Colonic mucosa (tissue), 4 donors: ENCODE data around the gene NCAPG2. TPM values are rescaled to one million over a fixed set of nuclear protein-coding genes. Genes with fewer than 3 reads are reported as not detected.

Experiments
- DNase-seq: peaks from one replicate; pipeline ENCODE4 v3.0.0-alpha.2; 2020
- H3K27ac ChIP-seq: fragments of 200-600 bp; one replicate; pipeline ENCODE4 v1.8.0; 2021
- H3K27me3 ChIP-seq: fragments of 200-600 bp; one replicate; pipeline ENCODE4 v1.8.0; 2021
- H3K36me3 ChIP-seq: fragments of 200-600 bp; one replicate; pipeline ENCODE4 v1.8.0; 2021
- H3K4me1 ChIP-seq: fragments of 200-600 bp; one replicate; pipeline ENCODE4 v1.8.0; 2021; ENCODE audit warnings: mild to moderate bottlenecking
- H3K4me3 ChIP-seq: fragments of 200-600 bp; one replicate; pipeline ENCODE4 v1.8.0; 2021
- H3K9ac ChIP-seq, 2 donors: one replicate each; pipeline ENCODE4 v1.7.0; 2013; ENCODE audit warnings: control low read depth in 2 of 2, low read depth in 2 of 2, low read length in 2 of 2
- H3K9me3 ChIP-seq: fragments of 200-600 bp; one replicate; pipeline ENCODE4 v1.8.0; 2021
- intact Hi-C: fragments of 100-400 bp; cut with DNase I; formaldehyde crosslinking; loops from one replicate; pipeline ENCODE4 v1.14.1; 2022
- total RNA-seq, 2 donors: library from RNA; stranded (reverse); fragmentation: NEBNext Ultra II Directional in 1 of 2; extraction: Animal tissue kit (Norgen Biotek cat#: 25700) in 1 of 2; gene quantifications; one replicate each; pipeline ENCODE4 v1.2.1, GENCODE V29; 2021
- TF ChIP-seq, protein P1 (sequence below): fragments of 200-600 bp; IDR thresholded peaks from one replicate; pipeline ENCODE4 v1.8.0; 2022; ENCODE audit warnings: antibody characterized with exemption, mild to moderate bottlenecking
- donor health status: healthy.
- donor health status: DM: no; HTN: no; CAD: no.
- donor health status: DM: no; HTN: no; CAD: no.

The NCAPG2 gene
- total RNA-seq, 2 donors from 2014 or later = 15.0 to 48.4 TPM

- Histone ChIP-seq H3K27me3 (no peaks in the 10 kb centered on the region), H3K9ac (no peak overlapping the region), H3K27ac (no peak overlapping the region), H3K36me3 (no peaks in the 10 kb centered on the region), H3K9me3 (no peaks in the 10 kb centered on the region), H3K4me1 (no peaks in the 10 kb centered on the region), H3K4me3 (no peak overlapping the region)
- no peak for DNase-seq
- intact Hi-C loops = no loop called here
- TF ChIP-seq, protein P1, sequence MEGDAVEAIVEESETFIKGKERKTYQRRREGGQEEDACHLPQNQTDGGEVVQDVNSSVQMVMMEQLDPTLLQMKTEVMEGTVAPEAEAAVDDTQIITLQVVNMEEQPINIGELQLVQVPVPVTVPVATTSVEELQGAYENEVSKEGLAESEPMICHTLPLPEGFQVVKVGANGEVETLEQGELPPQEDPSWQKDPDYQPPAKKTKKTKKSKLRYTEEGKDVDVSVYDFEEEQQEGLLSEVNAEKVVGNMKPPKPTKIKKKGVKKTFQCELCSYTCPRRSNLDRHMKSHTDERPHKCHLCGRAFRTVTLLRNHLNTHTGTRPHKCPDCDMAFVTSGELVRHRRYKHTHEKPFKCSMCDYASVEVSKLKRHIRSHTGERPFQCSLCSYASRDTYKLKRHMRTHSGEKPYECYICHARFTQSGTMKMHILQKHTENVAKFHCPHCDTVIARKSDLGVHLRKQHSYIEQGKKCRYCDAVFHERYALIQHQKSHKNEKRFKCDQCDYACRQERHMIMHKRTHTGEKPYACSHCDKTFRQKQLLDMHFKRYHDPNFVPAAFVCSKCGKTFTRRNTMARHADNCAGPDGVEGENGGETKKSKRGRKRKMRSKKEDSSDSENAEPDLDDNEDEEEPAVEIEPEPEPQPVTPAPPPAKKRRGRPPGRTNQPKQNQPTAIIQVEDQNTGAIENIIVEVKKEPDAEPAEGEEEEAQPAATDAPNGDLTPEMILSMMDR = no peak
Measured at GRCh38 chr7:158595068-158595467, 109.5 kb downstream of the NCAPG2 start.

- H3K4me3 ChIP-seq = no peak overlapping the region
- H3K9me3 ChIP-seq = no peaks in the 10 kb centered on the region
- TF ChIP-seq, protein P1 = no peak
- H3K27ac ChIP-seq = no peak overlapping the region
- H3K36me3 ChIP-seq = no peaks in the 10 kb centered on the region
- no peak for DNase-seq
- no peaks in the 10 kb centered on the region for H3K4me1 ChIP-seq
- H3K27me3 ChIP-seq = peaks cover 5% of the 10 kb centered on the region
- H3K9ac ChIP-seq = no peak overlapping the region
- intact Hi-C loops = no loop called here
Measured at GRCh38 chr7:158592541-158592940, 112.1 kb downstream of the NCAPG2 start.

GRCh38 chr7:158591944-158592343 lies 112.7 kb downstream of the NCAPG2 start:
- Histone ChIP-seq H3K27me3 (peaks cover 5% of the 10 kb centered on the region), H3K36me3 (no peaks in the 10 kb centered on the region), H3K4me3 (no peak overlapping the region), H3K4me1 (no peaks in the 10 kb centered on the region), H3K27ac (no peak overlapping the region), H3K9me3 (no peaks in the 10 kb centered on the region), H3K9ac (no peak overlapping the region)
- DNase-seq = no peak
- intact Hi-C loops = no loop called here
- TF ChIP-seq, protein P1 = no peak

DNA sequence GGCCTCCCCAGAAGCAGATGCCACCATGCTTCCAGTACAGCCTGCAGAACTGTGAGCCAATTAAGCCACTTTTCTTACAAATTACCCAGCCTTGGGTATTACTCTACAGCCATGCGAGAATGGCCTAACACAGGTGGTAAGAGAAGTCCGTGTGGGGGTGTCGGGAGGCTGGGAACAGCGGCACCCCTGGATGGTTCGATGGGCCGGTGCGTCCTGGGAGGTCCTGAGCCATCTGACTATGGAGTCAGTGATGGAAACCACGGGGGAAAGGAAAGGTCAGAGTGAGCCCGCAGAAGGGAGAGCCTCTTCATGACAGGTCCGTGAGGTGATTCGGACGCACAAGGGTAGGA lies 114.4 kb downstream of the NCAPG2 start:
- Histone ChIP-seq H3K36me3 (no peaks in the 10 kb centered on the region), H3K27me3 (peaks cover 9% of the 10 kb centered on the region), H3K9me3 (no peaks in the 10 kb centered on the region), H3K4me1 (peaks cover 9% of the 10 kb centered on the region), H3K27ac (peak overlapping the region; percentile 30), H3K4me3 (no peak overlapping the region), H3K9ac (no peak overlapping the region)
- no peak for DNase-seq
- intact Hi-C loops = no loop called here
- TF ChIP-seq, protein P1 = no peak

DNA sequence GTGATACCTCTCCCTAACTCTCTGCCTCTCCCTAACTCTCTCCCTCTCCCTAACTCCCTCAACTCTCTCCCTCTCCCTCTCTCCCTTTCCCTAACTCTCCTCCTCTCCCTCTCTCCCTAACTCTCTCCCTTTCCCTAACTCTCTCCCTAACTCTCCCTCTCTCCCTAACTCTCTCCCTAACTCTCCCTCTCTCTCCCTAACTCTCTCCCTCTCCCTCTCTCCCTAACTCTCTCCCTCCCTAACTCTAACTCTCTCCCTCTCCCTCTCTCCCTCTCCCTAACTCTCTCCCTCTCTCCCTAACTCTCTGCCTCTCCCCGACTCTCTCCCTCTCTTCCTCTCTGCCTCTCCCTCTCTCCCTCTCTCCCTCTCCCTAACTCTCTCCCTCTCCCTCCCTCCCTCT lies 115.0 kb downstream of the NCAPG2 start:
- intact Hi-C loops = no loop called here
- no peaks in the 10 kb centered on the region for H3K36me3 ChIP-seq
- no peak for DNase-seq
- TF ChIP-seq, protein P1 = no peak
- H3K27me3 ChIP-seq = peaks cover 9% of the 10 kb centered on the region
- peaks cover 9% of the 10 kb centered on the region for H3K4me1 ChIP-seq
- H3K4me3 ChIP-seq = no peak overlapping the region
- H3K9me3 ChIP-seq = no peaks in the 10 kb centered on the region
- H3K27ac ChIP-seq = no peak overlapping the region
- no peak overlapping the region for H3K9ac ChIP-seq
